ENCODE measurements around the gene PER2. TPM values are rescaled to one million over a fixed set of nuclear protein-coding genes. Genes with fewer than 3 reads are reported as not detected.
A peak's percentile ranks its signal among the peaks of the same experiment; 100 is the strongest.

Gene PER2
- total RNA-seq, 1 experiment from 2014 or later: 6.6 TPM

GRCh38 chr2:238240757-238241711, 47.4 kb downstream of the PER2 start:
- H3K36me3 Mint-ChIP-seq: peaks cover 10% of the 10 kb centered on the region
- H3K4me1 Mint-ChIP-seq: peaks cover 16% of the 10 kb centered on the region
- TF ChIP-seq TEAD4 (CRISPR knock-in tag; IDR thresholded peaks at IDR 0.05) (no peak), USF1 (CRISPR knock-in tag; IDR thresholded peaks at IDR 0.05) (no peak), FOXP1 (CRISPR knock-in tag; IDR thresholded peaks at IDR 0.05; ENCODE audit: borderline replicate concordance) (peak; percentile 77; the same call in 1 of the 2 replicates), AR (CRISPR knock-in tag; IDR thresholded peaks at IDR 0.05) (no peak), NR3C1 (CRISPR knock-in tag; conservative IDR thresholded peaks at IDR 0.05; ENCODE audit: low read depth) (no peak), TEAD1 (CRISPR knock-in tag; IDR thresholded peaks at IDR 0.05) (no peak), FOXK1 (CRISPR knock-in tag; IDR thresholded peaks at IDR 0.05) (no peak), CREM (CRISPR knock-in tag; IDR thresholded peaks at IDR 0.05) (0 out of 2 replicates have a peak, but pooled peaks have one; percentile 20), JAZF1 (CRISPR knock-in tag; IDR thresholded peaks at IDR 0.05) (no peak), HMGXB4 (CRISPR knock-in tag; IDR thresholded peaks at IDR 0.05) (0 out of 2 replicates have a peak, but pooled peaks have one; percentile 32), GTF2I (CRISPR knock-in tag; conservative IDR thresholded peaks at IDR 0.05) (no peak), SP1 (CRISPR knock-in tag; conservative IDR thresholded peaks at IDR 0.05) (0 out of 2 replicates have a peak, but pooled peaks have one; percentile 36), ZNF317 (CRISPR knock-in tag; IDR thresholded peaks at IDR 0.05; ENCODE audit: borderline replicate concordance, low read depth) (no peak), ZBTB43 (CRISPR knock-in tag; IDR thresholded peaks at IDR 0.05) (no peak), HMGA2 (CRISPR knock-in tag; IDR thresholded peaks at IDR 0.05) (no peak), ATF6 (CRISPR knock-in tag; IDR thresholded peaks at IDR 0.05) (no peak), KAT7 (CRISPR knock-in tag; IDR thresholded peaks at IDR 0.05; ENCODE audit: borderline replicate concordance) (no peak)
- TF ChIP-seq, protein P1, sequence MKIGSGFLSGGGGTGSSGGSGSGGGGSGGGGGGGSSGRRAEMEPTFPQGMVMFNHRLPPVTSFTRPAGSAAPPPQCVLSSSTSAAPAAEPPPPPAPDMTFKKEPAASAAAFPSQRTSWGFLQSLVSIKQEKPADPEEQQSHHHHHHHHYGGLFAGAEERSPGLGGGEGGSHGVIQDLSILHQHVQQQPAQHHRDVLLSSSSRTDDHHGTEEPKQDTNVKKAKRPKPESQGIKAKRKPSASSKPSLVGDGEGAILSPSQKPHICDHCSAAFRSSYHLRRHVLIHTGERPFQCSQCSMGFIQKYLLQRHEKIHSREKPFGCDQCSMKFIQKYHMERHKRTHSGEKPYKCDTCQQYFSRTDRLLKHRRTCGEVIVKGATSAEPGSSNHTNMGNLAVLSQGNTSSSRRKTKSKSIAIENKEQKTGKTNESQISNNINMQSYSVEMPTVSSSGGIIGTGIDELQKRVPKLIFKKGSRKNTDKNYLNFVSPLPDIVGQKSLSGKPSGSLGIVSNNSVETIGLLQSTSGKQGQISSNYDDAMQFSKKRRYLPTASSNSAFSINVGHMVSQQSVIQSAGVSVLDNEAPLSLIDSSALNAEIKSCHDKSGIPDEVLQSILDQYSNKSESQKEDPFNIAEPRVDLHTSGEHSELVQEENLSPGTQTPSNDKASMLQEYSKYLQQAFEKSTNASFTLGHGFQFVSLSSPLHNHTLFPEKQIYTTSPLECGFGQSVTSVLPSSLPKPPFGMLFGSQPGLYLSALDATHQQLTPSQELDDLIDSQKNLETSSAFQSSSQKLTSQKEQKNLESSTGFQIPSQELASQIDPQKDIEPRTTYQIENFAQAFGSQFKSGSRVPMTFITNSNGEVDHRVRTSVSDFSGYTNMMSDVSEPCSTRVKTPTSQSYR (CRISPR knock-in tag; IDR thresholded peaks at IDR 0.05): no peak
- TF ChIP-seq, protein P2, sequence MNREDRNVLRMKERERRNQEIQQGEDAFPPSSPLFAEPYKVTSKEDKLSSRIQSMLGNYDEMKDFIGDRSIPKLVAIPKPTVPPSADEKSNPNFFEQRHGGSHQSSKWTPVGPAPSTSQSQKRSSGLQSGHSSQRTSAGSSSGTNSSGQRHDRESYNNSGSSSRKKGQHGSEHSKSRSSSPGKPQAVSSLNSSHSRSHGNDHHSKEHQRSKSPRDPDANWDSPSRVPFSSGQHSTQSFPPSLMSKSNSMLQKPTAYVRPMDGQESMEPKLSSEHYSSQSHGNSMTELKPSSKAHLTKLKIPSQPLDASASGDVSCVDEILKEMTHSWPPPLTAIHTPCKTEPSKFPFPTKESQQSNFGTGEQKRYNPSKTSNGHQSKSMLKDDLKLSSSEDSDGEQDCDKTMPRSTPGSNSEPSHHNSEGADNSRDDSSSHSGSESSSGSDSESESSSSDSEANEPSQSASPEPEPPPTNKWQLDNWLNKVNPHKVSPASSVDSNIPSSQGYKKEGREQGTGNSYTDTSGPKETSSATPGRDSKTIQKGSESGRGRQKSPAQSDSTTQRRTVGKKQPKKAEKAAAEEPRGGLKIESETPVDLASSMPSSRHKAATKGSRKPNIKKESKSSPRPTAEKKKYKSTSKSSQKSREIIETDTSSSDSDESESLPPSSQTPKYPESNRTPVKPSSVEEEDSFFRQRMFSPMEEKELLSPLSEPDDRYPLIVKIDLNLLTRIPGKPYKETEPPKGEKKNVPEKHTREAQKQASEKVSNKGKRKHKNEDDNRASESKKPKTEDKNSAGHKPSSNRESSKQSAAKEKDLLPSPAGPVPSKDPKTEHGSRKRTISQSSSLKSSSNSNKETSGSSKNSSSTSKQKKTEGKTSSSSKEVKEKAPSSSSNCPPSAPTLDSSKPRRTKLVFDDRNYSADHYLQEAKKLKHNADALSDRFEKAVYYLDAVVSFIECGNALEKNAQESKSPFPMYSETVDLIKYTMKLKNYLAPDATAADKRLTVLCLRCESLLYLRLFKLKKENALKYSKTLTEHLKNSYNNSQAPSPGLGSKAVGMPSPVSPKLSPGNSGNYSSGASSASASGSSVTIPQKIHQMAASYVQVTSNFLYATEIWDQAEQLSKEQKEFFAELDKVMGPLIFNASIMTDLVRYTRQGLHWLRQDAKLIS (CRISPR knock-in tag; IDR thresholded peaks at IDR 0.05; ENCODE audit: borderline replicate concordance): no peak

More at GRCh38 chr2:238240757-238241711, 47.4 kb downstream of the PER2 start:
- POLR2A ChIA-PET: interaction anchor here (1.1 kb wide), 1 partner anchor 10 kb away, joined by 3 read pairs; no protein-coding TSS in a partner anchor
- ATAC-seq (peak; percentile 46), DNase-seq (ENCODE audit: low spot score) (peak; percentile 89)
- Mint-ChIP-seq H3K27ac (no peak overlapping the region), H3K4me3 (peak overlapping the region; percentile 87), H3K9me3 (no peaks in the 10 kb centered on the region), H3K27me3 (ENCODE audit: low read depth) (peaks cover 42% of the 10 kb centered on the region)
- CTCF ChIA-PET: interaction anchor here (0.6 to 3.3 kb wide), 2 partner anchors 22 to 378 kb away, joined by 3 to 21 read pairs; no protein-coding TSS in a partner anchor
